Mucosa of rectum (tissue), 2 donors: ENCODE measurements around the gene PSMC6.

Source experiments
- H3K27ac ChIP-seq, 2 donors: one replicate each; pipeline ENCODE4 v1.7.0; 2013; ENCODE audit warnings: inconsistent platforms in 2 of 2, low read depth in 2 of 2, low read length in 2 of 2
- H3K27me3 ChIP-seq, 2 donors: one replicate each; pipeline ENCODE4 v1.7.0; 2013; ENCODE audit warnings: low read length in 2 of 2; ENCODE audit not compliant: control insufficient read depth in 2 of 2, insufficient read depth in 2 of 2
- H3K36me3 ChIP-seq, 2 donors: one replicate each; pipeline ENCODE4 v1.7.0; 2013; ENCODE audit warnings: low read length in 2 of 2; ENCODE audit not compliant: control insufficient read depth in 2 of 2, insufficient read depth in 2 of 2
- H3K4me1 ChIP-seq, 2 donors: one replicate each; pipeline ENCODE4 v1.7.0; 2013; ENCODE audit warnings: low read length in 2 of 2, mild to moderate bottlenecking in 1 of 2; ENCODE audit not compliant: control insufficient read depth in 2 of 2, insufficient read depth in 2 of 2
- H3K4me3 ChIP-seq, 2 donors: one replicate each; pipeline ENCODE4 v1.7.0; 2013; ENCODE audit warnings: low read length in 2 of 2
- H3K9ac ChIP-seq, 2 donors: one replicate each; pipeline ENCODE4 v1.7.0; 2013; ENCODE audit warnings: low read length in 2 of 2, low read depth in 1 of 2, mild to moderate bottlenecking in 1 of 2
- H3K9me3 ChIP-seq, 2 donors: one replicate each; pipeline ENCODE4 v1.7.0; 2013; ENCODE audit warnings: low read length in 2 of 2; ENCODE audit not compliant: control insufficient read depth in 2 of 2
- donor health status: healthy.
- donor health status: Normal muscosa, but diverticular disease.

The PSMC6 gene

DNA sequence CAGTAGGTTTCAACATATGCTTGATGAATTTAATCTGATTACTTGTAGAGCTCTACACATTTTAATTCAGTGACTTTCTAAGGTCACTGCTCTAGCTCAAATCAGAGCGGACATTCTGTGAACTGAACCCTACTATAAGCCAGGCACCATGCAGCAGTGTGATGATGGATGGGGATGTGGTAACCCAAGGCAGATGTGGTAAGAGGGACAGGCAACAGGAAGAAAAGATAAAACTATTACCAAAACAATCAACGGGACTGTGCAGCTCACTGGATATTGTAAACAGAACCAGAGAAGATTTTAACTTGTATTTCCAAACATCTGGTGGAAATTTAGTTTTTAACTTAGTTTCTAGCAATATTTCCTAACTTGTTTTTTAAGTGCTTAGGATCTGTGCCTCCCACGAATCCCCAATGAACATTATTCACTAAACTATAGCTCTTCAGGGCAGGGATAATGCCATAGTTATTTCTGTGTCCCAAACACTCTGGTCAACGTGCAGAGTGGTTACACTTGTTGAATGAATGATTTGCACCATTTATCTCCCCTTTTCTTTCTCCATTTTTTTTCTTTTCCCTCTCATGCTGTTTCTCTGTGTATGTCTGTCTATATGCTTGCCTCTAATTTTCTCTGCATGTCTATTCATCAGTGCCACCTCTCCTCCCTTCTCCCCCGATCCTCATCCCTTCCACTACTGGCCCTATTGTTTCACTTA is 14.6 kb upstream of the PSMC6 start:
- Histone ChIP-seq H3K36me3 (no peaks in the 10 kb centered on the region), H3K9me3 (no peaks in the 10 kb centered on the region), H3K27me3 (no peaks in the 10 kb centered on the region), H3K4me3 (peak overlapping the region in 1 of 2 donors; percentile 14), H3K4me1 (peaks cover 2 to 11% of the 10 kb centered on the region in 2 donors), H3K27ac (no peak overlapping the region), H3K9ac (no peak overlapping the region)

DNA sequence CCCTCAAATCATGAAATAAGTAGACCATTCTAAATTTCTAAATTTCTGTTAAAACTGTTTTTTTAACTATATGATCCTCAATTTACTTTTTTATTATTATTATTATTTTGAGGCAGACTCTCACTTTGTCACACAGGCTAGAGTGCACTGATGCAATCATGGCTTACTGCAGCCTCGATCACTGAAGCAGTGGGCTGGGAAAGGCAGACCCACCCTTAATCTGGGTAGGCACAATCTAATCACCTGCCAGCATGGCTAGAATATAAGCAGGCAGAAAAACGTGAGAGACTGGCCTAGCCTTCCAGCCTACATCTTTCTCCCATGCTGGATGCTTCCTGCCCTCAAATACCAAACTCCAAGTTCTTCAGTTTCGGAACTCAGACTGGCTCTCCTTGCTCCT is 14.0 kb upstream of the PSMC6 start:
- H3K36me3 ChIP-seq, result no peaks in the 10 kb centered on the region
- no peak overlapping the region for H3K4me3 ChIP-seq
- H3K27ac ChIP-seq, result no peak overlapping the region
- H3K9me3 ChIP-seq, result no peaks in the 10 kb centered on the region
- H3K4me1 ChIP-seq, result peaks cover 2 to 11% of the 10 kb centered on the region in 2 donors
- H3K27me3 ChIP-seq, result no peaks in the 10 kb centered on the region
- no peak overlapping the region for H3K9ac ChIP-seq

DNA sequence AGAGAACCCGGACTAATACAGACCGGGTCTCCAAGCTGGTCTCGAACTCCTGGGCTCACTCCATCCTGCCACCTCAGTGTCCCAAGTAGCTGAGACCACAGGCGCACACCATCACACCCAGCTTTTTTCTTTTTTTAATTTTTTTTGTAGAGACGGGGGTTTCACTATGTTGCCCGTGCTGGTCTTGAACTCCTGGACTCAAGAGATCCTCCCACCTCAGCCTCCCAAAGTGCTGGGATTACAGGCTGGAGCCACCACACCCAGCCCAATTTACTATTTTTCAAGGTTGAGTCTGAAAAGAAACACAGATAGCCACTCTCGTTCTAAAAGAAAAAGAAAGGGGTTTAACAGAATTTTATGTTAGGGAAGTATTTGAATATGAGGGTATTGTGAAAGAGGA is 13.5 kb upstream of the PSMC6 start:
- Histone ChIP-seq H3K9me3 (no peaks in the 10 kb centered on the region), H3K27me3 (no peaks in the 10 kb centered on the region), H3K9ac (no peak overlapping the region), H3K4me1 (peaks cover 2 to 11% of the 10 kb centered on the region in 2 donors), H3K4me3 (no peak overlapping the region), H3K36me3 (no peaks in the 10 kb centered on the region), H3K27ac (no peak overlapping the region)

DNA sequence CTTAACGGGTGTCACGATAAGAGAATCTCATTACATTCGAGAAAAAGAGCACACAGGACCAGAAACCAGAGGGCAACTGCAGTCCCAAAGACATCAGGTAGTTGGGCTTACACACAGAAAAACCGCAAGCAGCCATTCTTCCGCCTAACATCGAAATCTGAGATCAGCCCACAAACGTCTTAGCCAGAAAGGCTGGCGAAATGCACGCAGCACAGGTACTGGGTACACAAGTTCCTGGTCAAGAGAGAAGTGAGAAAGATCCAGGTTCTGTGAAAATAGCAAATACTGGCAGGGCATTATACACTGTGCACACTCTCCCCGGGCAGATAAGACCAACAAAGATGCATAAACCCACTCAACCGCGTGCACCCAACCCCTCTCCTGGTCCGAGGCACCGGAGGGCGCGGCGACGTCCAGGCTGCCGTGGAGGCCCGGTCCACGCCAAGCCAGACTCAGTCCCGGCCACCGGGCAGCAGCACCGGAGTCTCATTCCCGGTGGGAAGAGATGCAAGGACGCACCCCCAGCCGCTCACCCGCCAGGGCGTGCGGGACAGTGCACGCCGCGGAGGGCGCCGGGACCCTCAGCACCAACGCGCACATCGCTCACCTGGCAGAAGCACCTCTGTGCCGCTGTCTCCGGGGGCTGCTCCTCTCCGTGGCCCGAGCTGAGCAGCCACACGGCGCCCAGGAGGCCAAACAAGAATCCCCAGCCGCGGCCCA is 12.1 kb upstream of the PSMC6 start:
- peak overlapping the region; percentile 88 to 92 for H3K4me3 ChIP-seq
- H3K36me3 ChIP-seq, result no peaks in the 10 kb centered on the region
- no peaks in the 10 kb centered on the region for H3K27me3 ChIP-seq
- H3K9me3 ChIP-seq, result no peaks in the 10 kb centered on the region
- peak overlapping the region; percentile 97 to 98 for H3K27ac ChIP-seq
- peaks cover 2 to 13% of the 10 kb centered on the region in 2 donors for H3K4me1 ChIP-seq
- peak overlapping the region; percentile 96 to 99 for H3K9ac ChIP-seq

DNA sequence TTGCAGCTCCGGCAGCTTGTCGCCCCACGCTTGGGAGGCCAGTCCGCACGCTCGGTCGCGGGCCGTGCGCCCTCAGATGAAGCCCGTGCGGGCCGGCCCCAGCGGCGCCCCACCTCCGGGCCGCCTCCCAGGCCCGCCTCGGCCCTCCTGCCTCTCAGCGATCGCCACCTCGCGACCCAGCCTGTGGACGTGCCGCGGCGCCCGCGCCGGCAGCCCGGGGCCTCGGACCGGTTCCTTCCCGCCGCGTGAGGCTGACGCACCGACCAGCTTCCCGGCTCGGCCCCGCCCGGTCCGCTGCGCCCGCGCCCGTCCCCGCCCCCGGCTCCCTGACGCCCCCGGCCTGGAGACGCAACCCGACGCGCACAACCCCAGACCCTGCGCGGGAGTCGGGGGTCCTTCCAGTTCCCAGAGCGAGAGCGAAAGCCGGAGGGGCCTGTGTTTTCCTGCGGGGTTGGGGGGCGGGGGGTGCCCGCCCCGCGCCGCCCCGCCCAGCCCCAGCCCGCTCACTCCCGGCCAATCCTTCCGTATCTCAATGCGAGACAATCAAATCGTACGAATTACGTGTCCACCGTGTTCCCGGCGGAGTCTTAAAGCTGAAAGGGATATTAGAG is 11.4 kb upstream of the PSMC6 start, which contains the start of gene ERO1A:
Gene ERO1A (minus strand): TSS at position 78 of the 611 bp plus-strand sequence. CDS start 77 bp downstream, at position 1.
- Histone ChIP-seq H3K36me3 (no peaks in the 10 kb centered on the region), H3K9ac (peak within 1 kb of the TSS; percentile 96 to 99), H3K27me3 (no peaks in the 10 kb centered on the region), H3K4me1 (peaks cover 2 to 20% of the 10 kb centered on the region in 2 donors), H3K27ac (peak within 1 kb of the TSS; percentile 97 to 98), H3K9me3 (no peaks in the 10 kb centered on the region), H3K4me3 (peak within 1 kb of the TSS; percentile 88 to 92)

DNA sequence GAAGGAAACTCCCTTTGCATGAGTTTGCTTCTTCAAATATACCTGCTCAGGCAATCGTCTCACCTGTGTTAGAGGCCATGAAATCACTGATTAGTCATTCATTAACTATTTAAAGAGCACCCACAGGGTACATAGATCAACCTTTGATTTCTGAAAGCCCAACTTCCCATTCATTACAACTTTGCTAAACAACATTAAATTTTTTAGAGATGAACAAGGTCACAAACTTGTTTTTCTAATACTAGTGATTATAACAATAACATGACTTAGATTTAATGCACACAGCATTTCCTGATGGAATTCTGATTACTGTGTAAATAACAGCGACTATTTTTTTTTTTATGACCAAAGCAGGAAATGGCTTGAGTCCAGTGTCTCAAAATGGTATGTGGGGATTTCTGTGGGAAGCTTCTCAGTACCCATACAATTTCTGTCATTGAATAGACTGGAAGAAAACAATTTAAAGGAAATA is 6.3 kb upstream of the PSMC6 start:
- no peaks in the 10 kb centered on the region for H3K9me3 ChIP-seq
- no peak overlapping the region for H3K4me3 ChIP-seq
- H3K36me3 ChIP-seq, result no peaks in the 10 kb centered on the region
- peak overlapping the region; percentile 69 to 70 for H3K27ac ChIP-seq
- H3K9ac ChIP-seq, result peak overlapping the region in 1 of 2 donors; percentile 26
- peaks cover 2 to 18% of the 10 kb centered on the region in 2 donors for H3K4me1 ChIP-seq
- H3K27me3 ChIP-seq, result no peaks in the 10 kb centered on the region

DNA sequence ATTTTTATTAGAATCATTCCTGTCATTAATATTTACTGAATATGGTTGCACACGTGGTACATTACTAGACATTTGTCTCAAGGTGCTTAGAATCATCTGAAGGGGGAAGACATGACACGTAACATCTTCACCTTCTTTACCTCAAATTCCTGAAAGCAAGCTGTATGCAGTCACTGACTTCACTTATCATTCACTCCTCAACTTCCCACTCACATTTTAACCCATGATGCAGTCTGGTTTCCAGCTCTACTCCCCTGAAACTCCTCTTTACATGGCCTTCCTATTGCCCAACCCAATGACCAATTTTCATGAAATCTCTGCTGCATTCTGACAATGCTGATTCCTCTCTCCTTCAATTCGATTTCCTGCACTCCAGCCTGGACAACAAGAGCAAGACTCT is 5.8 kb upstream of the PSMC6 start:
- no peaks in the 10 kb centered on the region for H3K27me3 ChIP-seq
- H3K9me3 ChIP-seq, result no peaks in the 10 kb centered on the region
- H3K9ac ChIP-seq, result no peak overlapping the region
- peaks cover 0 to 19% of the 10 kb centered on the region in 2 donors for H3K4me1 ChIP-seq
- H3K4me3 ChIP-seq, result peak overlapping the region in 1 of 2 donors; percentile 42
- peak overlapping the region; percentile 69 to 70 for H3K27ac ChIP-seq
- no peaks in the 10 kb centered on the region for H3K36me3 ChIP-seq

DNA sequence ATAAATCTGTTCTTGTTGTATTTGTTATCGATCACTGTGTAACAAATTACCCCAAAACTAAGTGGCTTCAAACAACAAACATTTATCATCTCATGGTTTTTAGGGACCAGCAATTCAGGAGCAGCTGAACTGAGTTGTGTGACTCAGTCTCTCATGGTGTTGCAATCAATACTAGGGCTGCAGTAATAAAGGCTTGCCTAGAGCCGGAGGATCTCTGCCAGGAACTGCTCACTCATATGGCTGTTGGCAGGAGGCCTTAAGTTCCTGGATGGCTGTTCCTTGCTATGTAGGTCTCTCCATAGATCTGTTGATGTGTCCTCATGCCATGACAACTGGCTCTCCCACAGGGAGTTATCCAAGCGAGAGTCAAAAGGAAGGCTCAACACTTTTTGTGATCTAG is 3.8 kb upstream of the PSMC6 start:
- Histone ChIP-seq H3K4me1 (peaks cover 0 to 29% of the 10 kb centered on the region in 2 donors), H3K4me3 (no peak overlapping the region), H3K9ac (no peak overlapping the region), H3K27ac (no peak overlapping the region), H3K27me3 (no peaks in the 10 kb centered on the region), H3K9me3 (no peaks in the 10 kb centered on the region), H3K36me3 (no peaks in the 10 kb centered on the region)

DNA sequence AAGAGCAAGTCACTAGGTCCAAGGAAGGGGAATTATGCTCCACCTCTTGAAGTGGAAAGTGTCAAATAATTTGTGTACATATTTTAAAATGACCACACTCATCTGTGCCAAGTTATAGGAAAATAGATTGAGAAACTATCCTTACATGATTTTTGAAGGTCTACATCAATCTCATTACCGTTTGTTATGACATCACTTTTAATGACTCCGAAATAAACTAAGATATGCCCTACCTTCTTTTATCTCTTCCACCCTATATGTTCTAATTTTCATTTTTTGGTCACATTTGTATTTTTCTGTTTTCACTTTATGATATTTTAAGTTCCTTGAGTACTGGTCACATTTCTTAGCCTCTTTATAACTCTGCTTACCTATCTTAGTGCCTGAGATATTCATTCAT is 3.3 kb upstream of the PSMC6 start:
- no peak overlapping the region for H3K27ac ChIP-seq
- no peak overlapping the region for H3K4me3 ChIP-seq
- H3K9me3 ChIP-seq, result no peaks in the 10 kb centered on the region
- H3K9ac ChIP-seq, result no peak overlapping the region
- H3K4me1 ChIP-seq, result peaks cover 0 to 31% of the 10 kb centered on the region in 2 donors
- H3K36me3 ChIP-seq, result peaks cover 0 to 2% of the 10 kb centered on the region in 2 donors
- no peaks in the 10 kb centered on the region for H3K27me3 ChIP-seq

DNA sequence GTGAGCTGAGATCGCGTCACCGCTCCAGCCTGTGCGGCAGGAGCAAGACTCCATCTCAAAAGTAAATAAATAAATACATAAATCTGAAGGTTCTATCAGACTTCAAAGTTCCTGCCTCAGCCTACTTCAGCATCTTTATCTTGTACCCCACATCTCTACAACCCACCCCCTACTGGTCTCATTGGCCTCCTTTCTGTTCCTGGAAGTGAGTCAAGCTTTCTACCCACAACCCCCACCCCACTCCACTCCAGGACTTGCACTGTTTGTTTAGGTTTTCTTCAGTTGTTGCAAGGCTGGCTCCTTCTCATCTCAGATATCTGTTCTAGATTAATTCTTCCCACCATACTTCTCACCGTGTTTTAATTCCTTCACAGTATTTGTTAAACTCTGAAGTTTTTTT is 714 bp upstream of the PSMC6 start:
- Histone ChIP-seq H3K9ac (peak overlapping the region; percentile 81 to 87), H3K9me3 (no peaks in the 10 kb centered on the region), H3K4me1 (peaks cover 0 to 17% of the 10 kb centered on the region in 2 donors), H3K27ac (peak overlapping the region; percentile 92 to 94), H3K36me3 (peaks cover 15 to 23% of the 10 kb centered on the region in 2 donors), H3K27me3 (no peaks in the 10 kb centered on the region), H3K4me3 (peak overlapping the region; percentile 78 to 99)
